Measurements from ENCODE around the gene XPO6. TPM values are rescaled to one million over a fixed set of nuclear protein-coding genes. Genes with fewer than 3 reads are reported as not detected.

Gene XPO6
- total and polyA plus RNA-seq, 2 of the 13 experiments (the other 11 are each of a cell fraction or from before 2014, with no cell fraction given): 109 to 129 TPM

DNA sequence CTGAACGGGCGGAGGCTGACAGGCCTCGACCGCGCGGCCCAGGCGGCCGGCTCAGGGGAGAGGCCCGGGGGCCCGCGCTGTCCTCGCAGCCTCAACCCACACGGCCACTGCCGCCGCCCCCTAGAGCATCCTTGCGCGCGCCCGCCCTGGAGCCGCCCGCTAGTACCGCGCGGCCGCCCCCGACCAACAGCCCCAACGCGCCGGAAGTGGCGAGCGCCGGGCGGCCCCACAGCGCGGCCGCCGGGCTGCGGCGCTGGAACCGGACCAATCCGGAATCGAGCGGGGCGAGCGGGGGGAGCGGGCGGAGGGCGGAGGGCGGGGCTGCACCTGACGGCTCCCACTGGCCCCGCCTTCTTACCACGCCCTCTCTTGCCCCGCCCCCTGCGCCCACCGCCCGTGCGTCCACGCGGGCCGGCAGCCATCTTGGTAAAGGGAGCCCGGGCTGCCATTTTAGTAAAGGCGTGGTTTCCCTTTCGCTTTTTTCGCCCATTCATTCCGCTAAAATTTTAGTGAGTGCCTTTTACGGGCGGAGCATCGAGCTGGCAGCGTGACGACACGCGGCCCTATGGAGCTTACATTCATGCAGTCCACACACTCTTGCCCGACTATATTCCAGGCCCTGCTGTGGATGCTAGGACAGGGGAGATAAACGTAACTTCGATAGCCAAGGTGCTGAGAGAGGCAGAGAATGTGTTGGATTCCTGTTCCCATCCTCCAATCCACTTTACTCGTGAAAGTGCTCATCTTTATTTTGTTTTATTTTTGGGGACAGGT is at the start of gene XPO6 (continued):
- TF ChIP-seq ZBTB21 (CRISPR knock-in tag; IDR thresholded peaks at IDR 0.05) (peak; percentile 49; the same call in 1 of the 2 replicates), REL (CRISPR knock-in tag; conservative IDR thresholded peaks at IDR 0.05) (0 out of 2 replicates have a peak, but pooled peaks have one; percentile 66), HMGA1 (CRISPR knock-in tag; conservative IDR thresholded peaks at IDR 0.05) (no peak), ASH2L (IDR thresholded peaks at IDR 0.05; ENCODE audit: insufficient read length, low read depth, low read length) (peak; percentile 90), SALL1 (CRISPR knock-in tag; IDR thresholded peaks at IDR 0.05) (peak; percentile 93), ATAD3A (CRISPR knock-in tag; IDR thresholded peaks at IDR 0.05) (no peak), ZNF33A (CRISPR knock-in tag; IDR thresholded peaks at IDR 0.05; ENCODE audit: borderline replicate concordance) (no peak), TAF15 (IDR thresholded peaks at IDR 0.05; ENCODE audit: low read depth, low read length, poor library complexity, severe bottlenecking) (no peak), ZNF501 (CRISPR knock-in tag; IDR thresholded peaks at IDR 0.05) (peak; percentile 94), ZNF556 (CRISPR knock-in tag; IDR thresholded peaks at IDR 0.05; ENCODE audit: borderline replicate concordance) (peak; percentile 89)
- TF ChIP-seq, protein P1, sequence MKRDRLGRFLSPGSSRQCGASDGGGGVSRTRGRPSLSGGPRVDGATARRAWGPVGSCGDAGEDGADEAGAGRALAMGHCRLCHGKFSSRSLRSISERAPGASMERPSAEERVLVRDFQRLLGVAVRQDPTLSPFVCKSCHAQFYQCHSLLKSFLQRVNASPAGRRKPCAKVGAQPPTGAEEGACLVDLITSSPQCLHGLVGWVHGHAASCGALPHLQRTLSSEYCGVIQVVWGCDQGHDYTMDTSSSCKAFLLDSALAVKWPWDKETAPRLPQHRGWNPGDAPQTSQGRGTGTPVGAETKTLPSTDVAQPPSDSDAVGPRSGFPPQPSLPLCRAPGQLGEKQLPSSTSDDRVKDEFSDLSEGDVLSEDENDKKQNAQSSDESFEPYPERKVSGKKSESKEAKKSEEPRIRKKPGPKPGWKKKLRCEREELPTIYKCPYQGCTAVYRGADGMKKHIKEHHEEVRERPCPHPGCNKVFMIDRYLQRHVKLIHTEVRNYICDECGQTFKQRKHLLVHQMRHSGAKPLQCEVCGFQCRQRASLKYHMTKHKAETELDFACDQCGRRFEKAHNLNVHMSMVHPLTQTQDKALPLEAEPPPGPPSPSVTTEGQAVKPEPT (CRISPR knock-in tag; IDR thresholded peaks at IDR 0.05; ENCODE audit: low read depth): peak; percentile 32; the same call in 1 of the 2 replicates
- TF ChIP-seq, protein P2, sequence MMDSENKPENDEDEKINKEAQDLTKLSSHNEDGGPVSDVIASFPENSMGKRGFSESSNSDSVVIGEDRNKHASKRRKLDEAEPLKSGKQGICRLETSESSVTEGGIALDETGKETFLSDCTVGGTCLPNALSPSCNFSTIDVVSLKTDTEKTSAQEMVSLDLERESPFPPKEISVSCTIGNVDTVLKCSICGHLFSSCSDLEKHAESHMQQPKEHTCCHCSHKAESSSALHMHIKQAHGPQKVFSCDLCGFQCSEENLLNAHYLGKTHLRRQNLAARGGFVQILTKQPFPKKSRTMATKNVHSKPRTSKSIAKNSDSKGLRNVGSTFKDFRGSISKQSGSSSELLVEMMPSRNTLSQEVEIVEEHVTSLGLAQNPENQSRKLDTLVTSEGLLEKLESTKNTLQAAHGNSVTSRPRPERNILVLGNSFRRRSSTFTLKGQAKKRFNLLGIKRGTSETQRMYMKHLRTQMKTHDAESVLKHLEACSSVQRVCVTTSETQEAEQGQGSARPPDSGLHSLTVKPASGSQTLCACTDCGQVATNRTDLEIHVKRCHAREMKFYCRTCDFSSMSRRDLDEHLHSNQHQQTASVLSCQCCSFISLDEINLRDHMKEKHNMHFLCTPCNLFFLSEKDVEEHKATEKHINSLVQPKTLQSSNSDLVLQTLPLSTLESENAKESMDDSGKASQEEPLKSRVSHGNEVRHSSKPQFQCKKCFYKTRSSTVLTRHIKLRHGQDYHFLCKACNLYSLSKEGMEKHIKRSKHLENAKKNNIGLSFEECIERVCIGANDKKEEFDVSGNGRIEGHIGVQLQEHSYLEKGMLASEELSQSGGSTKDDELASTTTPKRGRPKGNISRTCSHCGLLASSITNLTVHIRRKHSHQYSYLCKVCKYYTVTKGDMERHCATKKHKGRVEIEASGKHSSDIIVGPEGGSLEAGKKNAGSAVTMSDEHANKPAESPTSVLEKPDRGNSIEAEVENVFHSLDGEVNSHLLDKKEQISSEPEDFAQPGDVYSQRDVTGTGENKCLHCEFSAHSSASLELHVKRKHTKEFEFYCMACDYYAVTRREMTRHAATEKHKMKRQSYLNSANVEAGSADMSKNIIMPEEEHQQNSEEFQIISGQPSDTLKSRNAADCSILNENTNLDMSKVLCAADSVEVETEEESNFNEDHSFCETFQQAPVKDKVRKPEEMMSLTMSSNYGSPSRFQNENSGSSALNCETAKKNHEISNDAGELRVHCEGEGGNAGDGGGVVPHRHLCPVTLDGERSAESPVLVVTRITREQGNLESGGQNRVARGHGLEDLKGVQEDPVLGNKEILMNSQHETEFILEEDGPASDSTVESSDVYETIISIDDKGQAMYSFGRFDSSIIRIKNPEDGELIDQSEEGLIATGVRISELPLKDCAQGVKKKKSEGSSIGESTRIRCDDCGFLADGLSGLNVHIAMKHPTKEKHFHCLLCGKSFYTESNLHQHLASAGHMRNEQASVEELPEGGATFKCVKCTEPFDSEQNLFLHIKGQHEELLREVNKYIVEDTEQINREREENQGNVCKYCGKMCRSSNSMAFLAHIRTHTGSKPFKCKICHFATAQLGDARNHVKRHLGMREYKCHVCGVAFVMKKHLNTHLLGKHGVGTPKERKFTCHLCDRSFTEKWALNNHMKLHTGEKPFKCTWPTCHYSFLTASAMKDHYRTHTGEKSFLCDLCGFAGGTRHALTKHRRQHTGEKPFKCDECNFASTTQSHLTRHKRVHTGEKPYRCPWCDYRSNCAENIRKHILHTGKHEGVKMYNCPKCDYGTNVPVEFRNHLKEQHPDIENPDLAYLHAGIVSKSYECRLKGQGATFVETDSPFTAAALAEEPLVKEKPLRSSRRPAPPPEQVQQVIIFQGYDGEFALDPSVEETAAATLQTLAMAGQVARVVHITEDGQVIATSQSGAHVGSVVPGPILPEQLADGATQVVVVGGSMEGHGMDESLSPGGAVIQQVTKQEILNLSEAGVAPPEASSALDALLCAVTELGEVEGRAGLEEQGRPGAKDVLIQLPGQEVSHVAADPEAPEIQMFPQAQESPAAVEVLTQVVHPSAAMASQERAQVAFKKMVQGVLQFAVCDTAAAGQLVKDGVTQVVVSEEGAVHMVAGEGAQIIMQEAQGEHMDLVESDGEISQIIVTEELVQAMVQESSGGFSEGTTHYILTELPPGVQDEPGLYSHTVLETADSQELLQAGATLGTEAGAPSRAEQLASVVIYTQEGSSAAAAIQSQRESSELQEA (CRISPR knock-in tag; IDR thresholded peaks at IDR 0.05; ENCODE audit: not compliant biosample characterization): no peak
- TF ChIP-seq, protein P3, sequence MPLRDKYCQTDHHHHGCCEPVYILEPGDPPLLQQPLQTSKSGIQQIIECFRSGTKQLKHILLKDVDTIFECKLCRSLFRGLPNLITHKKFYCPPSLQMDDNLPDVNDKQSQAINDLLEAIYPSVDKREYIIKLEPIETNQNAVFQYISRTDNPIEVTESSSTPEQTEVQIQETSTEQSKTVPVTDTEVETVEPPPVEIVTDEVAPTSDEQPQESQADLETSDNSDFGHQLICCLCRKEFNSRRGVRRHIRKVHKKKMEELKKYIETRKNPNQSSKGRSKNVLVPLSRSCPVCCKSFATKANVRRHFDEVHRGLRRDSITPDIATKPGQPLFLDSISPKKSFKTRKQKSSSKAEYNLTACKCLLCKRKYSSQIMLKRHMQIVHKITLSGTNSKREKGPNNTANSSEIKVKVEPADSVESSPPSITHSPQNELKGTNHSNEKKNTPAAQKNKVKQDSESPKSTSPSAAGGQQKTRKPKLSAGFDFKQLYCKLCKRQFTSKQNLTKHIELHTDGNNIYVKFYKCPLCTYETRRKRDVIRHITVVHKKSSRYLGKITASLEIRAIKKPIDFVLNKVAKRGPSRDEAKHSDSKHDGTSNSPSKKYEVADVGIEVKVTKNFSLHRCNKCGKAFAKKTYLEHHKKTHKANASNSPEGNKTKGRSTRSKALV (CRISPR knock-in tag; IDR thresholded peaks at IDR 0.05): peak; percentile 83
- TF ChIP-seq, protein P4, sequence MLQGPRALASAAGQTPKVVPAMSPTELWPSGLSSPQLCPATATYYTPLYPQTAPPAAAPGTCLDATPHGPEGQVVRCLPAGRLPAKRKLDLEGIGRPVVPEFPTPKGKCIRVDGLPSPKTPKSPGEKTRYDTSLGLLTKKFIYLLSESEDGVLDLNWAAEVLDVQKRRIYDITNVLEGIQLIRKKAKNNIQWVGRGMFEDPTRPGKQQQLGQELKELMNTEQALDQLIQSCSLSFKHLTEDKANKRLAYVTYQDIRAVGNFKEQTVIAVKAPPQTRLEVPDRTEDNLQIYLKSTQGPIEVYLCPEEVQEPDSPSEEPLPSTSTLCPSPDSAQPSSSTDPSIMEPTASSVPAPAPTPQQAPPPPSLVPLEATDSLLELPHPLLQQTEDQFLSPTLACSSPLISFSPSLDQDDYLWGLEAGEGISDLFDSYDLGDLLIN (CRISPR knock-in tag; IDR thresholded peaks at IDR 0.05; ENCODE audit: borderline replicate concordance): 0 out of 2 replicates have a peak, but pooled peaks have one; percentile 80
